Esophagus mucosa (tissue), 1 donor: ENCODE data around the gene PRODH. TPM values are rescaled to one million over a fixed set of nuclear protein-coding genes. Genes with fewer than 3 reads are reported as not detected.
"Not testable (repeated sequence)": the region's sequence is repeated elsewhere in the genome, so short reads cannot be mapped to it uniquely, and the experiment has no call there.

Experiments
- ATAC-seq: fragments of 200-7000 bp; cut with Tn5 transposase; one replicate; pipeline ENCODE4 v1.9.1; 2020
- total RNA-seq: library from RNA; stranded (reverse); gene quantifications from one replicate; pipeline ENCODE4 v1.2.4, GENCODE V29; 2023
- donor health status: DM: yes; HTN: yes; CAD: no.

PRODH gene
- total RNA-seq = 4.5 TPM

DNA sequence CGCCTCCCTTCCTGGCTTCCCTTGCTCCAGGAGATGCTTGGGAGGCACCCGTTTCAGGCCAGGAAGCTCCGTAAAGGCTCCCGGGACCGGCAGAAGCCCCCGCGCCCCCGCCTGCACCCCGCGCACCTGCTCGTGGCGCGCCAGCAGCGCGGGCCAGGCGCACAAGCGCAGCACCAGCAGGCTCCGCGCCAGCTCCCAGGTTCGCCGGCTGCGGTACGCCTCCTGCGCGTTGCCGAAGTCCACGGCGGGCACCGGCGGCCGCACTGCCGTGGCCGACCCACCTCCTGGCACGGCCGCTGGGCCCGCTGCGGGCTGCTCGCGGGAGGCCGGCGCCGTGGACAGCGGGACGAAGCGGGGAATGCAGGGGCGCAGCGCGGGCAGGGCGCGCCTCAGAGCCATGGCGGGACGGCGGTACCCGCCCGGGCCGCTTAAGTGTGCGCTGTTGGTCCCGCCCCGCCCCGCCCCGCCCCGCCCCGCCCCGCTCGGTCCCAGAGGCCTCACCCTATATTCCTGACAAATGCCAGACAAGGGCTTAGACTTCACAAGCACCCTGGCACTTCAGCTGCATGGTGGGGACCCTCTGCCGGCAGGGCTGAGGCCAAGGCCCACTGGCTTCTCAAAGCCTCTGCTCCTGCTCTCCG lies at the start of gene PRODH:
TSS of gene PRODH (minus strand) at position 405 of the 641 bp plus-strand sequence. CDS start at position 399, 6 bp downstream.
- ATAC-seq = peak; percentile 68

DNA sequence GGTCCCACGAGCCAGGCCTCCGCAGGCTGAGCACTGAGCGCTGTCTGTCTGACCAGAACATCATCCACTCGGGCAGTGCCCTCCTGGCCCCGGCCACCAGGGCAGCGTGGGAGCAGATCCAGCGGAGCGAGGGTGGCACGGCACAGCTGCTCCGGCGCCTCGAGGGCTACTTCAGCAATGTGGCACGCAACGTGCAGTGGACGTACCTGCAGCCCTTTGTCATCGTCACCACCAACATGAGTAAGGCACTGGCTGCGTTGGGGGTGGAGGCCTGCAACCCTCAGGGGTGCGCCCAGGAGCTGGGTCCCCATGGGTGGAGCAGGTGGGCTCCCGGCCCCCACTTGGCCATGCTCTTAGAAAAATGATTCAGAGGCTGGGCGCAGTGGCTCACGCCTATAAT lies 49.7 kb upstream of the PRODH start:
- ATAC-seq = no peak

GRCh38 chr22:18984564-18984963 lies 48.5 kb upstream of the PRODH start:
- ATAC-seq = no peak

- ATAC-seq = no peak
These were observed 47.1 kb upstream of the PRODH start for GRCh38 chr22:18983120-18983651.

GRCh38 chr22:18980829-18981228 lies 44.7 kb upstream of the PRODH start:
- ATAC-seq = no peak

DNA sequence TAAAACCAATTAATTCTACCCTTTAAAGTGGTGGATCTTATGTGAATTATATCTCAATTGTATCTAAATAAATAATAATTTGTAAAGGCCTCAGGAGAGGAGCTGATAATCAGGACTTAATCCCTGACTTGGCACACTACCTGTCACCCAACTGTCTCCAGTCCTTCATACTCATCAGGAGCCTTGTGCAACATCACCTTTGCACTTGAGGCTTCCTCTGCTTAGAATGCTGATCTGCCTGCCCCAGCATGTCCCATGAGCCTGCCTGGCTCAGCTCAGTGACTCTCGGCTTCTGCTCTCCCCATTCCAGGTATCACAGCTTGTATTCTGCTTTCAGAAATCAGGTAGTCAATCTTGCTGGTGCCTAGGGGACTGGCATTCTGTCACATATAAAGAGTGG lies 43.9 kb upstream of the PRODH start:
- peak; percentile 91 for ATAC-seq

DNA sequence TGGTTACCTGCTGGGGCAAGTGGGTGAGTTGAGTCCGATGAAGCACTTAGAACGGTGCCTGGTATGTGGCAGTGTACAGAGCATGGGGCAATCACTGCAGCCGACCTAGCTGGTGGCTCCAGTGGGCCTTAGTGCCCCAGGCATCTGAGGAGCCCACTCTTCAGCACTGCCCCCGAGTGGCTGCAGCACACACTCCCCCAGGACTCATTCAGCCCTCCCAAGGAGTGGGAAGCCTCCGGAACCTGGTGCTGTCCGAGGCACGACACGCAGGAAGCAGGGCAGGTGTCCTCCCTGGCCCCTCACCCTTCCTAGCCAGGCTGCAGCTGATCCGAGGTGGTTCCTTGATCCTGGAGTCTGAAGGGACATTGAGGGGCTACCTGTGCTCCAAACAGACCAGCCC lies 42.4 kb upstream of the PRODH start:
- no peak for ATAC-seq

- no peak for ATAC-seq
These were observed 41.8 kb upstream of the PRODH start for GRCh38 chr22:18977824-18978425.

DNA sequence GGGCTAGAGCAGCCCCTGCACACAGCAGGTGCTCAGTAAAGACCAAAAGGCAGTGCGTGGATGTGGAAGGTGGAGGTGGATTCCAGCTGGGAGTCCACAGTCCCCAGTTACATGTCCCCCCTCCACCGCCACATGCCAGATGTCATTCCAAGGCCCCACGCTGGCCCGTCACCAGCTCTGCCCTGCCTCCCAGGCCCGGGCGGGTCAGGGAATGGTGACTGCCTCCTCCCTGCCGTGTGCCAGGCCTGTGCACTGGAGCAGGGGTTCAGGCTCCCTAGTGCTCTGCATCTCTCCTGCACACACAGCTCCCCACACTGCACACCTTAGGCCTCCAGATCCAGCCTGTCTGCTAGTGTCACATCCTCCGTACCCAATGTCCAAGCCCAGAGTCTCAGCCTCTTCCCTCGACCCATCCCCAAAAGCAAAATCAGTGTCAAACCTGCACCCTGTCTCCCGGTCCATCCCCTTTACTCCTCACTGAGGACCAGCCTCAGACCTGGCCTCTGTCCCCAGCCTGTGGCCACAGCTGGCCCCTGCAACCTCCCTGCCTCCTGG lies 40.2 kb upstream of the PRODH start:
- ATAC-seq = no peak

GRCh38 chr22:18975434-18976196 lies 39.5 kb upstream of the PRODH start:
- ATAC-seq = no peak

GRCh38 chr22:18974477-18975180 lies 38.5 kb upstream of the PRODH start:
- ATAC-seq = no peak

GRCh38 chr22:18973264-18974031 lies 37.4 kb upstream of the PRODH start:
- ATAC-seq = no peak

- ATAC-seq = not testable (repeated sequence)
These were observed 36.5 kb upstream of the PRODH start for GRCh38 chr22:18972591-18972990.

GRCh38 chr22:18972029-18972428 lies 35.9 kb upstream of the PRODH start:
- ATAC-seq = not testable (repeated sequence)

GRCh38 chr22:18971321-18971751 lies 35.2 kb upstream of the PRODH start:
- no peak for ATAC-seq

DNA sequence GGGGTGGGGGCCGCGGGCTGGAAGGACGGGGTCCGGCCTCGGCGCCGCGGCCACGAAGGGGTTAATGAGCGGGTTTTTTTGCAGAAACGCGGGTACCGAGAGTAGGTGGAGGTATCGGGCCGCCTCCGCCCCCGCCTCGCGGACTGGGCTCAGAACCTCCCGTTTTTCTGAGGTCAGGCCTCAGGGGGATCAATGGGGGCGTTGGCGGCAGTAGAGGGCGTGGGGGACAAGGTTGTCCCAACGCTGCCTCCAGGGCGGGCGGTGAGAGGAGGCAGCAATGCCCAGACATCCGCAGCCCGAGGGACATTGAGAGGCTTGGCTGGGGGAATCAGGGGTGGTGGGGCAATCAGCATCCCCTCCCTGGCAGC lies 34.8 kb upstream of the PRODH start:
- no peak for ATAC-seq

DNA sequence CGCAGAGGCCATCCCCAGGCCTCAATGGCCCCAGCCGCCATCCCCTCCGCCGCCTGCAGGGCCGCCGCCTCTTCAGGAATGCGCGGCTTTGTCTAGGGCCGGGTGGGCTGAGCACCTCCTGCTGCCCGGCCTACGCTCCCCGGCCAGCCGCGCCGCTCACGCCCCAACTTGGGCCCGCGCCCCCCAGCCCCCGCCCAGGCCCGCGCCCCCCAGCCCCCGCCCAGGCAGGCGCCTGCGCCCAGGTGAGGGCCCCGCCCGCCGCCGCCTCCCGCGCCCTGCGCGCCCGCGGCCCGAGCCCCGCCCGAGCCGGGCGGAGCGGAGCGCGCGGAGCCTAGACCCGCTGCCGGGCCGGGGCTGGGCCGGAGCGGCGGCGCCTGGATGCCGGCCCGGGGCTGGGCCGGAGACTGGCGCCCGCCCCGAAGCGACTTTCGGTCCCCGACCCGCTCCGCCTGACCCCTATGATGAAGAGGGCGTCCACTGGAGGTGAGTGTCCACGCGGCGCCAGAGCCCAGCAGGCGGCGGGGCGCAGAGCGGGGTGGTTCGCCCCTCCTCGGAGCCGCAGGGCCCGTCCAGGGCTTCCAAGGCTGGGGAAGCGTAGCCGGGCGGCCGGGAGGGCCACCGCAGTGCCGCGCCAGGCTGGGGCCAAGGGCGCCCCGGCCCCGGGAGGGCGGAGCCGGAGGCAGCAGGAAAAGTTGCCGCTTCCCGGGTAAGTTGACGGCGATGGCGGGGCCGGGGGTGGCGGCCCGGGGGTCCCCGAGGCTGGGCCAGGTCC lies 34.3 kb upstream of the PRODH start:
- ATAC-seq = peak; percentile 23

DNA sequence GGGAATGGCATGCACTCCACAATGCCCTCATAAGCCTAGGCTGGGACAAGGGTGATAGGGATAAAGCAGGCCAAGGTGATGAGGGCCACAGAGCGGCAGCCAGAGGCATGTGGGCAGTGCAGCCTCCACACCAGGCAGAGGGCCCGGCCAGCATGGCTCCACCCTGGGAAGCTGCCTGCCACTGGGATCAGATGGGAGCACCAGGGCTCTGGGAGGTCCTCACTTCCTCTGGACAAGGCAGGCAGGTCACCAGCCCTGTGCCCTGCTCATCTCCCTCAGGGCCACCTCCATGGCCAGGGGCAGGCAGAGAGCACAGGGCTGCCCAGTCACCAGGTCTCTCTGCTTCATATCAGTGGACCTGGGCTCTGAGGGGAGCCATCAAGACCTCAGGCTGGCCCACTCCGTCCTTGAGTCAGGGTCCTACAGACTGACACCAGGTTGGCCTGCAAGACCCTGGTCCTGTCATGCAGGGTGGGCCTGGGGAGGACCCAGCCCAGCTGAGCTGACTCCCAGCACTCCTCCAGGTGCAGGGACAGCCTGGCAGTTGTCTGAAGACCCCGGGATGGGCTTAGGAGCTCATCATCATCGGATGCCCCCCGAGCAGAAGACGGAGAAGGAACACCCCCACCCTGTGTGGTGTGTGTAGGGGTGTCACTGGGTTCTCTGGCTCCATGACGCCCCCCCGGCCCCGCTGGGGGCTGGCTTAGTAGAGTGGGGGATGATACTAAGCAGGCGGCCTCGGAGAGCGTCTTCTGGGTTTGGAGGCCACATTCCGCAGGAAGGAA lies 33.3 kb upstream of the PRODH start:
- ATAC-seq = not testable (repeated sequence)

DNA sequence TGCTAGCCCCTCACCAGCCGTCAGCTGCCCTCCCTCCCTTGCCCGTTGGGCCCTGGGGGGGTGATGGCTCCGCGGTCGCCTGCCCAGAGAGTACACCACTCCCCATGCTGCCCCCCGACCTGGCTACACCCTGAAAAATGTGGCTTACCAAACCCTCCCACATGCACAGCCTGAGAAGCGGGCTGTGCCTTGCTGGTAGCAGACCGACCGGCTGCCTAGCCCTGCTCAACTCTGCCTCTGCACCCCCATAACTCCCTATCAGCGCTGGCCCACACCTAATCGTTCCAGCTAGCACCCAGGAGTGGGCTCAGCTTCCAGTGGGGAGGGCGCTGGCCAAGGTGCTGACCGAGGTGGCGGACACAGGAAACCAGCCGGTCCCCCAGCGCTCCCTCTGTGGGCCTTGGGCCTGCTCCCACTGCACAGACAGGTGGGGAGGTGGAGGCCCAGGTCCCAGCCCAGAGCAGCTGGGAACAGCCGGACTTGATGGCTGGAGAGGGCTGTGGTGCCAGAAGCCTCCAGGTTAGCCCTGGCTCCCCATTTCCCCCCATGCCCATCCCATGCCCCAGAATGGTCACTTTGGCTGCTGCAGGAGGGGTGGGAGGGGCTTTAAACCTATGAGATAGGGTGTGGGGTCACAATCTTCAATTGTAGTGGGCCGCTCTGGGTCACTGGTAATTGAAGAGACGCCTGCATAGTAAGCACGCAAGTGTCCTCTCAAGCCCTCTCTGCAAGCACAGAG lies 32.1 kb upstream of the PRODH start:
- ATAC-seq = no peak
